CD14-positive monocyte (primary cell): Measurements from ENCODE around the gene TTF2. TPM values are rescaled to one million over a fixed set of nuclear protein-coding genes. Genes with fewer than 3 reads are reported as not detected.

Experiments
- DNase-seq, 3 donors: peaks; one replicate each; pipeline ENCODE4 v3.0.0-alpha.2; 2011 to 2022
- H2AFZ ChIP-seq: 2 replicates; pipeline ENCODE4 v1.6.0; 2012; ENCODE audit warnings: mild to moderate bottlenecking, low read depth, low read length, inconsistent platforms; ENCODE audit not compliant: insufficient read depth, poor library complexity, severe bottlenecking
- H3K27ac ChIP-seq, 2 donors: 1 replicate in 1 of 2; 2 replicates in 1 of 2; pipeline ENCODE4 v1.5.1; 2012 to 2013; ENCODE audit warnings: low read length in 2 of 2, control low read depth in 1 of 2, inconsistent platforms in 1 of 2, low read depth in 1 of 2, mild to moderate bottlenecking in 1 of 2
- H3K27me3 ChIP-seq, 2 donors: one replicate each; pipeline versions ENCODE4 v1.6.0 to v1.6.1; 2011 to 2013; ENCODE audit warnings: low read length in 2 of 2; ENCODE audit not compliant: control insufficient read depth in 2 of 2, insufficient read depth in 2 of 2
- H3K36me3 ChIP-seq, 2 donors: replicated peaks in 1 of 2; 1 replicate in 1 of 2; 2 replicates in 1 of 2; pipeline versions ENCODE4 v1.5.1 to v1.6.1; 2012 to 2013; ENCODE audit warnings: low read length in 2 of 2, control low read depth in 1 of 2, inconsistent platforms in 1 of 2, mild to moderate bottlenecking in 1 of 2; ENCODE audit not compliant: insufficient read depth in 2 of 2, control insufficient read depth in 1 of 2
- H3K4me1 ChIP-seq, 2 donors: 1 replicate in 1 of 2; 2 replicates in 1 of 2; pipeline versions ENCODE4 v1.5.1 to v1.6.1; 2012 to 2013; ENCODE audit warnings: low read length in 2 of 2, control low read depth in 1 of 2, inconsistent platforms in 1 of 2, mild to moderate bottlenecking in 1 of 2, moderate library complexity in 1 of 2; ENCODE audit not compliant: insufficient read depth in 2 of 2, control insufficient read depth in 1 of 2
- H3K4me2 ChIP-seq: replicated peaks from 2 replicates; pipeline ENCODE3; 2012; ENCODE audit warnings: low read length, moderate library complexity, mild to moderate bottlenecking; ENCODE audit not compliant: poor library complexity, severe bottlenecking; ENCODE audit errors: extremely low read depth
- H3K4me3 ChIP-seq, 3 experiments: fragments of 200-600 bp in 1 of 3; sonication (generic) in 1 of 3; replicated peaks in 1 of 3; 1 replicate in 2 of 3; 2 replicates in 1 of 3; pipeline ENCODE4 v1.5.1; 2011 to 2013; ENCODE audit warnings: low read length in 3 of 3, mild to moderate bottlenecking in 3 of 3, control low read depth in 2 of 3, low read depth in 2 of 3, inconsistent platforms in 1 of 3, moderate library complexity in 1 of 3
- H3K79me2 ChIP-seq: 2 replicates; pipeline ENCODE4 v1.6.0; 2012; ENCODE audit warnings: mild to moderate bottlenecking, control low read depth, inconsistent platforms, low read length, moderate library complexity; ENCODE audit not compliant: insufficient read depth
- H3K9ac ChIP-seq: 2 replicates; pipeline ENCODE4 v1.6.0; 2017; ENCODE audit warnings: low read length, mild to moderate bottlenecking; ENCODE audit not compliant: insufficient read depth, poor library complexity, severe bottlenecking
- H3K9me3 ChIP-seq, 2 donors: replicated peaks in 1 of 2; 1 replicate in 1 of 2; 2 replicates in 1 of 2; pipeline versions ENCODE4 v1.5.1 to v1.6.1; 2012 to 2013; ENCODE audit warnings: low read length in 2 of 2, control low read depth in 1 of 2; ENCODE audit not compliant: control insufficient read depth in 1 of 2, insufficient read depth in 1 of 2
- H4K20me1 ChIP-seq: 2 replicates; pipeline ENCODE4 v1.6.0; 2012; ENCODE audit warnings: mild to moderate bottlenecking, low read length, control low read depth, moderate library complexity; ENCODE audit not compliant: insufficient read depth
- H3K27ac Mint-ChIP-seq, 7 donors: one replicate each; pipeline ENCODE4 v1.8.0; 2020; ENCODE audit warnings: mild to moderate bottlenecking in 7 of 7, mixed read lengths in 7 of 7, moderate library complexity in 6 of 7, inconsistent platforms in 2 of 7
- H3K27me3 Mint-ChIP-seq, 3 donors: one replicate each; pipeline ENCODE4 v1.8.0; 2021 to 2022; ENCODE audit warnings: low read depth in 3 of 3, mild to moderate bottlenecking in 3 of 3, mixed read lengths in 3 of 3, moderate library complexity in 3 of 3, inconsistent platforms in 1 of 3
- H3K36me3 Mint-ChIP-seq, 2 donors: one replicate each; pipeline ENCODE4 v1.8.0; 2020; ENCODE audit warnings: mixed read lengths in 2 of 2, inconsistent platforms in 1 of 2, mild to moderate bottlenecking in 1 of 2
- H3K4me1 Mint-ChIP-seq: one replicate; pipeline ENCODE4 v1.8.0; 2020; ENCODE audit warnings: mild to moderate bottlenecking, mixed read lengths
- H3K4me3 Mint-ChIP-seq, 2 donors: one replicate each; pipeline ENCODE4 v1.8.0; 2020; ENCODE audit warnings: mild to moderate bottlenecking in 2 of 2, mixed read lengths in 2 of 2, moderate library complexity in 1 of 2
- H3K9me3 Mint-ChIP-seq, 7 donors: one replicate each; pipeline ENCODE4 v1.8.0; 2020 to 2022; ENCODE audit warnings: mixed read lengths in 7 of 7, mild to moderate bottlenecking in 6 of 7, moderate library complexity in 6 of 7, inconsistent platforms in 2 of 7
- CTCF ChIP-seq: fragments of 200-600 bp; IDR thresholded peaks from one replicate; pipeline ENCODE4 v1.8.0; 2022; ENCODE audit warnings: antibody characterized with exemption, mild to moderate bottlenecking
- WGBS: methylation state at CpG from one replicate; pipeline ENCODE4 v1.1.5; 2013; ENCODE audit warnings: missing lambda C conversion rate; ENCODE audit not compliant: insufficient coverage; 5-methylcytosine and 5-hydroxymethylcytosine counted together
- intact Hi-C, 2 donors: fragments of 100-400 bp; cut with micrococcal nuclease; formaldehyde crosslinking; loops; one replicate each; pipeline versions ENCODE4 v1.15.0 to v1.15.1; 2023
- polyA plus RNA-seq, 3 donors: library from polyadenylated mRNA; depleted of rRNA in 1 of 3; unstranded in 2 of 3; stranded (reverse) in 1 of 3; fragments of 300-500 nt in 2 of 3; fragments of >200 nt in 1 of 3; fragmentation: Illumina TruSeq in 2 of 3; gene quantifications; 1 replicate in 2 of 3; 2 replicates in 1 of 3; pipeline ENCODE4 v1.2.3, GENCODE V29; 2012 to 2021

TTF2 gene
- polyA plus RNA-seq, 3 donors = 5.6 to 12.9 (median 8.0) TPM

- intact Hi-C loops = no loop called here
- peaks cover 0 to 6% (median 4%) of the 10 kb centered on the region in 3 donors for H3K27me3 Mint-ChIP-seq
- Histone ChIP-seq H3K27me3 (no peaks in the 10 kb centered on the region), H3K4me3 (no peak overlapping the region), H3K4me1 (peaks cover 38 to 40% of the 10 kb centered on the region in 2 donors), H3K4me2 (no peak overlapping the region), H3K36me3 (no peaks in the 10 kb centered on the region), H3K9ac (no peak overlapping the region), H3K27ac (no peak overlapping the region), H3K9me3 (peaks cover 0 to 2% of the 10 kb centered on the region in 2 donors), H4K20me1 (no peaks in the 10 kb centered on the region), H2AFZ (no peak overlapping the region), H3K79me2 (no peaks in the 10 kb centered on the region)
- H3K9me3 Mint-ChIP-seq = peaks cover 0 to 3% (median 2%) of the 10 kb centered on the region in 7 donors
- no peak overlapping the region for H3K4me3 Mint-ChIP-seq
- H3K36me3 Mint-ChIP-seq = peaks cover 0 to 2% of the 10 kb centered on the region in 2 donors
- DNase-seq = no peak
- 100% methylated on average over 3 of the region's 4 CpGs for WGBS
- peaks cover 46% of the 10 kb centered on the region for H3K4me1 Mint-ChIP-seq
- H3K27ac Mint-ChIP-seq = no peak overlapping the region
- TF ChIP-seq CTCF = no peak
Observed at GRCh38 chr1:117046781-117047180, 13.3 kb upstream of the TTF2 start.

GRCh38 chr1:117047271-117047670 lies 12.9 kb upstream of the TTF2 start:
- H3K4me1 Mint-ChIP-seq = peaks cover 51% of the 10 kb centered on the region
- peaks cover 0 to 6% (median 4%) of the 10 kb centered on the region in 3 donors for H3K27me3 Mint-ChIP-seq
- Histone ChIP-seq H3K4me2 (no peak overlapping the region), H3K4me3 (no peak overlapping the region), H3K79me2 (no peaks in the 10 kb centered on the region), H3K9ac (no peak overlapping the region), H3K27me3 (no peaks in the 10 kb centered on the region), H4K20me1 (no peaks in the 10 kb centered on the region), H3K27ac (no peak overlapping the region), H2AFZ (no peak overlapping the region), H3K36me3 (no peaks in the 10 kb centered on the region), H3K9me3 (no peaks in the 10 kb centered on the region), H3K4me1 (peaks cover 43 to 45% of the 10 kb centered on the region in 2 donors)
- DNase-seq = no peak
- TF ChIP-seq CTCF = no peak
- peaks cover 0 to 3% (median 1%) of the 10 kb centered on the region in 7 donors for H3K9me3 Mint-ChIP-seq
- no peak overlapping the region for H3K4me3 Mint-ChIP-seq
- H3K27ac Mint-ChIP-seq = no peak overlapping the region
- H3K36me3 Mint-ChIP-seq = peaks cover 0 to 2% of the 10 kb centered on the region in 2 donors
- no CpG with 5 or more reads among the region's 2 CpGs for WGBS
- intact Hi-C loops = no loop called here
